TTC549 (cell line): ENCODE measurements around the gene SURF4.

ENCODE experiments used
- FAIRE-seq: peaks from 2 replicates; lab custom pipeline; 2012; peaks lifted over from hg19 to GRCh38; lab: Jason Lieb, UNC

SURF4 gene

DNA sequence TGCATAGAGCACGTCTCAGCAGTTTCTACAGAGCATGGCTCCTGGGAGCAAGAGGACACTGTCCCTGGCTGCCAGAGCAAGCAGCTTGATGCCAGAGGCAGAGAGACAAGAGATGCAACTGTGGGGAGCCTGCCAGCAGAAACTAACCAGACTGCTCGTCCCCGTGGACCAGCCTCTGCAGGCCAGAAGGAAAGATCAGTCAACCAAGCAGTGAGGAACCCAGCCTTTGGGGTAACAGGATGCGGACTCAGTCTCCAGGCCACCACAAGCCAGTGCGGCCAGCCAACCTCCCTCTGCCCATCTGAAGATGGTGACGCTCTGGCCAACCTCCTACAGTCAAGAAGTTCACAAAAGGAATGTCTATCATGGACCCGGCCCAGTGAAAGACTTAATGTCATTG is 3.7 kb downstream of the SURF4 start:
- FAIRE-seq, result no peak

DNA sequence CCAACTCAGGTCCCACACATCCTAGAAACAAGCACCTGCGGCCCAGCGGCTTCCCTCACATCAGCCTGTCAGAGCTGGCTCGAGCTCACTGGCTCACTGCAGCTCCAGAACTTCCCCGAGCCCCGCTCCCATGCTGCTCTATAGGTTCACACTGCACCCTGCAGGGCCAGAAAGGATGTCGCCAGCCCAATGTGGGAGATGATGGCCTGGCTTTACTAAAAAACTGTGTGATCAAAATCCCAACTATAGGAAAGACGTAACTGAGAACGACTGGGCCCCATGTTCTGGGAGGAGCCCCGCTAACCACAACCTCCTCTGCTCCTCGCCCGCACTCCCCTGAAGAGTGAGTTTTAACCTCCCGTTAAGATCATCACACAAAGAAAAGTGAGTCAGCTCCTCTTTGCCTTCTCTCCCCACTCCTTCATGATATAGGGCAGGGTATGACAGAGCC is 4.6 kb downstream of the SURF4 start:
- FAIRE-seq, result no peak

DNA sequence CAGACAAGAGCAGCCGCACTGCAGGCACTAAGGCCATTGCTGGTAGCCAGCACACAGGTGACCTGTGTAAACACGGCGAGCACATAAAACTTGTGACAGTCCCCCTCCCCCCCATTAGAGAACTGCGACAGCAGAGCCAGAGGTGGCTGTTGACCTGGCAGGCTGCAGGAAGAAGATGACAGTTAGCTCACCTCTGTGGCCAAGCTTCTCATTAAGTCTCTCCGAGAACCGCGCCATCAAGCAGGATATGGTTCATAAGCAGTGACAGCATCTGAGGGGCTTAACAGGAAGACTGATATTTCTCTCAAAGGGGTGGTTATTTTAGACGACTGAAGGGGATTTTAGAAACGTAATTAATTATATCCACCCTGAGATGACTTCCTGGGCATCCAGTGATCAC is 5.2 kb downstream of the SURF4 start:
- no peak for FAIRE-seq

- FAIRE-seq, result no peak
Measured at GRCh38 chr9:133369933-133370332, 5.9 kb downstream of the SURF4 start.

- no peak for FAIRE-seq
Measured at GRCh38 chr9:133369422-133369821, 6.4 kb downstream of the SURF4 start.

GRCh38 chr9:133368249-133368881 is 7.5 kb downstream of the SURF4 start:
- no peak for FAIRE-seq

GRCh38 chr9:133367778-133368177 is 8.1 kb downstream of the SURF4 start:
- FAIRE-seq, result no peak

GRCh38 chr9:133367221-133367620 is 8.6 kb downstream of the SURF4 start:
- FAIRE-seq, result no peak

- FAIRE-seq, result no peak
Measured at GRCh38 chr9:133366435-133366834, 9.4 kb downstream of the SURF4 start.

- no peak for FAIRE-seq
Measured at GRCh38 chr9:133362359-133363044, 13.4 kb downstream of the SURF4 start.

DNA sequence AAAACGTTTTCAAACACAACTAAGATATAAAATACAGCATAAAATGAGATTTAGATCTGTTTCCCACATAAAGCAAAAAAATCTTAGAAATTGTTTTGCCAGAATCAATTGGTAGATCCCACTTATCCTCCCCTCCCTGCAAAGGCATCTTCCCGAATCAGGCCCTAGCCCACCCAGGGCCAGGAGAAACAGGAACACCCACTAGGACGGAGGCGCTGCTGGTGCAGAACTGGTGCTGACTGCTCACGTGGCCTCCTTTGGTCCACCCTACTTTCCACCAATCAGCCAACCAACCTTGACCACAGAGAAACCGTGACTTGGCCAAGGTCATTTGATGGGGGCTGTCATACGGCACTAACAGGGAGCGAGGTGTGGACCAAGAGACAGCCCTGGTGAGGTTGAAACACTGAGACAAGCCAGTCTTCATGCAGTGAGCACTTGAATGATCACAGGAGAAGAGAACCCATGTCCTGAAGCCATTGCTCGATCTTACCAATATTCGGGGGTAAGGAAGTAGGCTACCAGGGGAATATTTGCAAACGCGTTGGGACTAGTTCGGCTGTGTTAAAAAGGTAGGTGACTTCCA is 14.3 kb downstream of the SURF4 start:
- FAIRE-seq, result no peak

DNA sequence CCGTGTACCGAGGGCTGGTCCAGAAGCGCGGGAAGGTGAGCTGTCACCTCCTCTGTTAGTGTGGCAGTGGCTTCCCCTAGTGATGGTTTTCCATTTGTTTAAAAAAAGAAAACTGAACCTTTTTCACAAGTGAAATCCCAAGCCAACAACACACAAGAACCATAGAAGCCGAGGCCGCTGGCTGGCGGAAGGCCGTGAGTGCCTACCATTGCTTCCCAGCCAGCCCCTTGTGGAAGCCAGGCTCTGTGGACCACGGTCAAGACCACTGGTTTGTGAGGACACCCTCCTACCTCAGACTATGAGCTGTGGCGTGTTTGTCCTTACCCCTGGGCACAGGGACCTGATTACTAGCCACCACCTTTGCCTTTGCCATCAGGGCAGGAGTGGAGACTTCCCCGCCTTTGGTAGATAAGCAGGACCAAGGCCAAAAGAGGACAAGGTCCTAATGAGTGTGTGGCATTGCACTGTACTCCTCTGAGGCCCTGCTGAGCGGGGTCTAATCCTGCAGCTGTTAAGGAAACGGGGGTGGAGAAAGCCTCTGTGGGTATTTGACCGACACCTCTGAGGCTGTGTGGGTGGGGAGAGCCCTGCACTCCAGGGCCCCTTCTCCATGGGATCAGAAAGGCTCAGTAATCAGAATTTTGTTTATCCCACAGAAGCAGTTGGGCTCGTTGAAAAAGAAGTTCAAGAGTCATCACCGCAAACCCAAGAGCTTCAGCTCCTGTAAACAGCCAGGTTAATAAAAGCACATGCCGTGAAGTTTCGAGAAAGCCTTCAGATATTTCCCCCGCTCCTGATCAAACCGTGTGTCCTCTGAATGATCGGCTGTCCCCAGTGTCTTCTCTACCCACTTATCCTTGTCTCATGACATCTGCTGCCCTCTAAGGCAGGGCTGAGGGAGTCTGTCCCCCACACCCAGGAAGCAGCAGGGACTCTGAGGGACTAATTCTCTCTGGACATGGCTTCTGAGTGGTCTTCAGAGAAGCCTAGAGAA is 15.2 kb downstream of the SURF4 start:
- no peak for FAIRE-seq

DNA sequence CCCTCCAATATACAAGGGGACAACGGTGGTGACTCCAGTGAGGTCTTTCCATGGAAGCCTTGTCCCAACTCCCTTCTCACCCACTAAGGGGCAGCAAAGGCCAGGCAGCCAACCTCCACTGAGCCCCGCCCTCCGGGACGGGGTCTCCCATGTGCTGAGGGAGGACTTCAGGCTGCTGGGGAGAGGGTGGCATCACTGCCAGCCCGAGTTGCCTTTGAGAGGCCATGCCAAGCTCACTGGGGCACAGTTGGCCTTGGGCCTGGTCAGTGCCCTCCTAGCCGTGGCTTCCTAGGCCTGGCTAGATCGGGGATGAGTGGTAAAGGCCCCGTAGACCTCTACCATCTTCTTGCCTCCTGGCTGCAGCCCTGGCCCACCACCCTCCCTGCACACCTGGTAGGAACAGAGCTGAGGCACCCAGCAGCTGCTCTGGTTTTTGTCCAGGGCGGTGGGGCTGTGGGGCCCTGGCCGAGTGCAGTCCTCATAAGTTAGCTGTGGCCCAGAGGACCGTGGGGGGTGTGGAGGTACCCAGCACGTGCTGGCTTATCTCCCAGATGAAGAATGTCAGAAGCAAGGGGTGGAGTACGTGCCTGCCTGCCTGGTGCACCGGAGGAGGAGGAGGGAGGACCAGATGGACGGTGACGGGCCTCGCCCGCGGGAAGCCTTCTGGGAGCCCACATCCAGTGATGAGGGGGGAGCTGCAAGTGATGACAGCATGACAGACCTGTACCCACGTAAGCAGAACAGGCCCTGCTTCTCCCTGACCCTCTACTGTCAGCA is 16.3 kb downstream of the SURF4 start:
- FAIRE-seq, result no peak

- no peak for FAIRE-seq
Measured at GRCh38 chr9:133357656-133358055, 18.2 kb downstream of the SURF4 start.

- no peak for FAIRE-seq
Measured at GRCh38 chr9:133356391-133357091, 19.3 kb downstream of the SURF4 start, which contains the start of the genes SURF1 and SURF2. TSS of gene SURF1 (minus strand) at chr9:133356487. CDS start at chr9:133356453, 34 bp downstream. TSS of gene SURF2 (plus strand) at chr9:133356550. CDS start at chr9:133356593, 43 bp downstream.

GRCh38 chr9:133355881-133356357 is 19.9 kb downstream of the SURF4 start:
- no peak for FAIRE-seq

GRCh38 chr9:133354766-133355165 is 21.1 kb downstream of the SURF4 start:
- FAIRE-seq, result no peak

- no peak for FAIRE-seq
Measured at GRCh38 chr9:133353548-133353947, 22.3 kb downstream of the SURF4 start.

- FAIRE-seq, result no peak
Measured at GRCh38 chr9:133352635-133353340, 23.1 kb downstream of the SURF4 start.
